Measurements from ENCODE around the gene XRCC4. TPM values are rescaled to one million over a fixed set of nuclear protein-coding genes. Genes with fewer than 3 reads are reported as not detected.

Gene XRCC4
- total RNA-seq, 1 donor from 2014 or later, result 15.5 TPM

DNA sequence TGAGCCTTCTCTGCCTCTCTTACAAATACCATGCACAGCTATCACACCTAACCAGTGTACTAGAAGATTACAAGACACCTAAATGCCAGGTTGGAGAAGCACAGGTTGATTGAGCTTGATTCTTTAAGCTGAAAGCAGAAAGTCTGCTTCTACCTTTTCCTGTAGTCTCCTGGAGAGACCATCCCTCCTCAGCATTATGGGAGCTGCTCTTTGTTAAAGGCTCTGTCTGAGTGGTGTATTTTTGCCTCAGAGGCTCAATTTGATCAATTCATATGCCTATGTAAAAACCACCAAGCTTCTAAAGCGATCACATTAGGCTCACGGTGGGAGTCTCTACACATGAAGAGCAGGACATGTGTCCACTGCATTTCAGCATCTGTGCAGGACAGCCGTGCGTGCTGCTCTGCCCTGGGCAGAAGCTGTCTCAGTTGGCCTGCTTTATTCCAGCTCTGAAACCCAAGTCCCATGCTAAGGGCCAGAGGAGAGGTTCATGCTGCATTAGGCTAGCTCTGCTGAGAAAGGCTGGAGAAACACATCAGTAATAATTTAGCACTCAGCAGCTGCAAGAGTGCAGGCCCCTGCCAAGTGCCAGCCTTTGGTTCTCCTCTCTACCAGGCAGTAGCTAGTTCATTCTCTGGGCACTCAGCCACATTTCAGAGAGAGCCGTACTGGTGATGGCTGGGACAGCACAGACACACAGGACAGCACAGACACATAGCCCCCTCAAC is 41.8 kb upstream of the XRCC4 start:
- FAIRE-seq (no peak), DNase-seq (ENCODE audit: low read depth) (no peak)
- Histone ChIP-seq H3K9me3 (ENCODE audit: insufficient read depth, low read depth, low read length) (no peaks in the 10 kb centered on the region), H3K4me3 (ENCODE audit: insufficient read depth, low read depth, low read length) (no peak overlapping the region), H3K4me2 (ENCODE audit: low read length) (no peak overlapping the region), H3K79me2 (ENCODE audit: insufficient read depth, low read length) (no peaks in the 10 kb centered on the region), H2AFZ (ENCODE audit: low read depth, low read length) (no peak overlapping the region), H3K27ac (ENCODE audit: low read depth, low read length) (no peak overlapping the region), H3K27me3 (ENCODE audit: insufficient read depth, low read length) (no peaks in the 10 kb centered on the region), H3K36me3 (ENCODE audit: insufficient read depth, low read length) (no peaks in the 10 kb centered on the region), H3K4me1 (ENCODE audit: insufficient read depth, low read length) (no peaks in the 10 kb centered on the region), H3K9ac (ENCODE audit: low read length) (no peak overlapping the region), H4K20me1 (ENCODE audit: insufficient read depth, low read length) (no peaks in the 10 kb centered on the region)
- no peaks in the 10 kb centered on the region for H3K27me3 Mint-ChIP-seq (ENCODE audit: low read depth, unreplicated experiment)
- no peak for TF ChIP-seq EZH2 (IDR thresholded peaks at IDR 0.05; ENCODE audit: insufficient read depth, low read length)
- TF ChIP-seq, protein P1, sequence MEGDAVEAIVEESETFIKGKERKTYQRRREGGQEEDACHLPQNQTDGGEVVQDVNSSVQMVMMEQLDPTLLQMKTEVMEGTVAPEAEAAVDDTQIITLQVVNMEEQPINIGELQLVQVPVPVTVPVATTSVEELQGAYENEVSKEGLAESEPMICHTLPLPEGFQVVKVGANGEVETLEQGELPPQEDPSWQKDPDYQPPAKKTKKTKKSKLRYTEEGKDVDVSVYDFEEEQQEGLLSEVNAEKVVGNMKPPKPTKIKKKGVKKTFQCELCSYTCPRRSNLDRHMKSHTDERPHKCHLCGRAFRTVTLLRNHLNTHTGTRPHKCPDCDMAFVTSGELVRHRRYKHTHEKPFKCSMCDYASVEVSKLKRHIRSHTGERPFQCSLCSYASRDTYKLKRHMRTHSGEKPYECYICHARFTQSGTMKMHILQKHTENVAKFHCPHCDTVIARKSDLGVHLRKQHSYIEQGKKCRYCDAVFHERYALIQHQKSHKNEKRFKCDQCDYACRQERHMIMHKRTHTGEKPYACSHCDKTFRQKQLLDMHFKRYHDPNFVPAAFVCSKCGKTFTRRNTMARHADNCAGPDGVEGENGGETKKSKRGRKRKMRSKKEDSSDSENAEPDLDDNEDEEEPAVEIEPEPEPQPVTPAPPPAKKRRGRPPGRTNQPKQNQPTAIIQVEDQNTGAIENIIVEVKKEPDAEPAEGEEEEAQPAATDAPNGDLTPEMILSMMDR (IDR thresholded peaks at IDR 0.05; ENCODE audit: insufficient read depth, low read depth, low read length), result no peak
- no peaks in the 10 kb centered on the region for H3K36me3 Mint-ChIP-seq (ENCODE audit: low read depth, unreplicated experiment)
- no peaks in the 10 kb centered on the region for H3K9me3 Mint-ChIP-seq (ENCODE audit: unreplicated experiment)
- no peak overlapping the region for H3K4me3 Mint-ChIP-seq (ENCODE audit: unreplicated experiment)
- H3K4me1 Mint-ChIP-seq (ENCODE audit: low read depth, unreplicated experiment), result peaks cover 25% of the 10 kb centered on the region
- H3K27ac Mint-ChIP-seq (ENCODE audit: unreplicated experiment), result no peak overlapping the region

GRCh38 chr5:83036991-83037575 is 40.3 kb upstream of the XRCC4 start:
- H3K27me3 ChIP-seq (ENCODE audit: insufficient read depth, low read length), result no peaks in the 10 kb centered on the region
- no peak overlapping the region for H3K27ac Mint-ChIP-seq (ENCODE audit: unreplicated experiment)
- H3K4me2 ChIP-seq (ENCODE audit: low read length), result no peak overlapping the region
- no peak overlapping the region for H2AFZ ChIP-seq (ENCODE audit: low read depth, low read length)
- H3K9ac ChIP-seq (ENCODE audit: low read length), result no peak overlapping the region
- DNase-seq (ENCODE audit: low read depth) (peak; percentile 78), FAIRE-seq (no peak)
- H3K9me3 ChIP-seq (ENCODE audit: insufficient read depth, low read depth, low read length), result no peaks in the 10 kb centered on the region
- no peaks in the 10 kb centered on the region for H3K27me3 Mint-ChIP-seq (ENCODE audit: low read depth, unreplicated experiment)
- no peaks in the 10 kb centered on the region for H3K36me3 ChIP-seq (ENCODE audit: insufficient read depth, low read length)
- TF ChIP-seq, protein P1 (IDR thresholded peaks at IDR 0.05; ENCODE audit: insufficient read depth, low read depth, low read length), result no peak
- no peak for TF ChIP-seq EZH2 (IDR thresholded peaks at IDR 0.05; ENCODE audit: insufficient read depth, low read length)
- H3K27ac ChIP-seq (ENCODE audit: low read depth, low read length), result no peak overlapping the region
- no peak overlapping the region for H3K4me3 Mint-ChIP-seq (ENCODE audit: unreplicated experiment)
- H3K4me1 ChIP-seq (ENCODE audit: insufficient read depth, low read length), result no peaks in the 10 kb centered on the region
- no peaks in the 10 kb centered on the region for H3K9me3 Mint-ChIP-seq (ENCODE audit: unreplicated experiment)
- no peaks in the 10 kb centered on the region for H3K79me2 ChIP-seq (ENCODE audit: insufficient read depth, low read length)
- no peaks in the 10 kb centered on the region for H3K36me3 Mint-ChIP-seq (ENCODE audit: low read depth, unreplicated experiment)
- H4K20me1 ChIP-seq (ENCODE audit: insufficient read depth, low read length), result no peaks in the 10 kb centered on the region
- peaks cover 14% of the 10 kb centered on the region for H3K4me1 Mint-ChIP-seq (ENCODE audit: low read depth, unreplicated experiment)
- no peak overlapping the region for H3K4me3 ChIP-seq (ENCODE audit: insufficient read depth, low read depth, low read length)

DNA sequence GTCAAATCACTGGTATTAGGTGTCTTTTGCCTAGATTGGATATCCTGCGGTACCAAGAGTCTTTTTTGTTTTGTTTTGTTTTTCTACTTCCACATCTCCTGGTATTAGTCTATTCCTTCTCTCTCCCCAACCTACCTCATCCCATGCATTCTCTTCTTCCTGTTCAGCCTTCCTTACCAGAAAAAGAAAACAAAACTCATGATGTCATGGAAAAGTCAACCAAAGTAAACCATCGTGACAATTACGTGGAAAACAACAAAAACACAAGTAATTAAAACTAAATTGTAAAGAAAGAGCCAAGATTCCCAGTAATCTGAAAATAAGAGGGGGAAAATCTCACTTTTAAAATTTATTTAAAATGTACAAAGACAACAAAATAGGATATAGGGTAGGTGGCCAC is 38.4 kb upstream of the XRCC4 start:
- TF ChIP-seq, protein P1 (IDR thresholded peaks at IDR 0.05; ENCODE audit: insufficient read depth, low read depth, low read length), result no peak
- no peak for TF ChIP-seq EZH2 (IDR thresholded peaks at IDR 0.05; ENCODE audit: insufficient read depth, low read length)
- no peak for FAIRE-seq
- peaks cover 2% of the 10 kb centered on the region for H3K36me3 Mint-ChIP-seq (ENCODE audit: low read depth, unreplicated experiment)

More for the DNA sequence above, 38.4 kb upstream of the XRCC4 start:
- Mint-ChIP-seq H3K27ac (ENCODE audit: unreplicated experiment) (no peak overlapping the region), H3K27me3 (ENCODE audit: low read depth, unreplicated experiment) (no peaks in the 10 kb centered on the region), H3K4me1 (ENCODE audit: low read depth, unreplicated experiment) (peaks cover 9% of the 10 kb centered on the region), H3K9me3 (ENCODE audit: unreplicated experiment) (peaks cover 2% of the 10 kb centered on the region), H3K4me3 (ENCODE audit: unreplicated experiment) (no peak overlapping the region)
- Histone ChIP-seq H3K36me3 (ENCODE audit: insufficient read depth, low read length) (no peaks in the 10 kb centered on the region), H3K27ac (ENCODE audit: low read depth, low read length) (no peak overlapping the region), H3K79me2 (ENCODE audit: insufficient read depth, low read length) (no peaks in the 10 kb centered on the region), H3K4me1 (ENCODE audit: insufficient read depth, low read length) (no peaks in the 10 kb centered on the region), H3K9me3 (ENCODE audit: insufficient read depth, low read depth, low read length) (no peaks in the 10 kb centered on the region), H3K9ac (ENCODE audit: low read length) (no peak overlapping the region), H3K4me3 (ENCODE audit: insufficient read depth, low read depth, low read length) (no peak overlapping the region), H3K27me3 (ENCODE audit: insufficient read depth, low read length) (no peaks in the 10 kb centered on the region), H2AFZ (ENCODE audit: low read depth, low read length) (no peak overlapping the region), H4K20me1 (ENCODE audit: insufficient read depth, low read length) (no peaks in the 10 kb centered on the region), H3K4me2 (ENCODE audit: low read length) (no peak overlapping the region)
- DNase-seq (ENCODE audit: low read depth), result no peak

Data from astrocyte (in vitro differentiated cells and primary cell).